Measurements from ENCODE around the gene C6orf163.

DNA sequence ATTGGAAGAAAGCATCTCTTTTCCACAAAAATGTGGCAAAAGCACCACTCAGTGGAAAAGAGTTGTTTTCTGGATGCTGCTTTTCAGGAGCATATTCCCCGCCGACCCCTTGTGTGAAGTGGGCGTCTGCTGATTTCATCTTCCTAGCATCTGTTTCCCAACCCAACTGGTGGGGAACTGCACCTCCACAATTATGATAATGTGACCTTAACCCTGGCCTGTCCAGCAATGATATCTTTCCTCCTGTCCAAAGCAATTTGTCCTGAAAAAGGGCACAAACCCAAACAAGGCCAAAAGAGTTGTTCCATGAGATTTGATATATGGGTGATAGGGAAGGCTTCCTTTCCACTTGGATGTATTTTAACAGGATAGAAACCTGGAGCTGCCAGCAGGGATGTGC, 29.5 kb upstream of the C6orf163 start:
- TF ChIP-seq POLR2A (IDR thresholded peaks at IDR 0.05) = no peak
- no peak for TF ChIP-seq CTCF (IDR thresholded peaks at IDR 0.05)

All from gastroesophageal sphincter (tissue), 3 donors.